HG02981 (cell line): ENCODE data around the gene RBM38.

Experiments used
- ATAC-seq: cut with Tn5 transposase; IDR thresholded peaks from one replicate; pipeline ENCODE4 v1.9.1; 2021; ENCODE audit warnings: mild to moderate bottlenecking, moderate library complexity; ENCODE audit not compliant: unreplicated experiment

Gene RBM38

DNA sequence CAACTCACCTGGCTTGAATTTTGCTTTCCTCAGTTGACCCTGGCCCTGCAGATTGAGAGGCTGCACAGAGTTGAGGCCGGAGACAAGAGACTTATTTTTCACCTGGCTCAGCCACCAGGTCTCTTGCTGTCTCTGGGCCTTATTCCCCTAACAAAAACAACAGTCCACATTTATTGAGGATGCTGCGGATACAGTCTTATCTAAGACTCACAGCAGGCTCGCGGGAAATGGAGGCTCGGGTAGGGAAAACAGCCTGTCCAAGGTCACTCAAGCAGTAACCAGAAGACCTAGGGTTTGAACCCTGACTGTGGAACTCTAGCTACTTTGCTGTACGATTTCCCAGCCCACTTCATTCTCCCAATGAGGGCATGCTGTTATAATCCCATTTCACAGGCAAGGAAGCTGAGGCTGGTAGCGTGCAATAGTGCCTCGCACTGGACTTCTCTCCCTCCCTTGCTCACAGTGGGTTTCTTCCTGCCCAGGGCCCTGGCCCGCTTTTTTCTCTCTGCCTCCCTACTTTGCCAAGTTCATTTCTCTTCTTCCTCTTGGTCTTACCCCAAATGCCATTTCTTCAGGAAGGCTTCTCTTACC is 57.7 kb downstream of the RBM38 start:
- no peak for ATAC-seq

DNA sequence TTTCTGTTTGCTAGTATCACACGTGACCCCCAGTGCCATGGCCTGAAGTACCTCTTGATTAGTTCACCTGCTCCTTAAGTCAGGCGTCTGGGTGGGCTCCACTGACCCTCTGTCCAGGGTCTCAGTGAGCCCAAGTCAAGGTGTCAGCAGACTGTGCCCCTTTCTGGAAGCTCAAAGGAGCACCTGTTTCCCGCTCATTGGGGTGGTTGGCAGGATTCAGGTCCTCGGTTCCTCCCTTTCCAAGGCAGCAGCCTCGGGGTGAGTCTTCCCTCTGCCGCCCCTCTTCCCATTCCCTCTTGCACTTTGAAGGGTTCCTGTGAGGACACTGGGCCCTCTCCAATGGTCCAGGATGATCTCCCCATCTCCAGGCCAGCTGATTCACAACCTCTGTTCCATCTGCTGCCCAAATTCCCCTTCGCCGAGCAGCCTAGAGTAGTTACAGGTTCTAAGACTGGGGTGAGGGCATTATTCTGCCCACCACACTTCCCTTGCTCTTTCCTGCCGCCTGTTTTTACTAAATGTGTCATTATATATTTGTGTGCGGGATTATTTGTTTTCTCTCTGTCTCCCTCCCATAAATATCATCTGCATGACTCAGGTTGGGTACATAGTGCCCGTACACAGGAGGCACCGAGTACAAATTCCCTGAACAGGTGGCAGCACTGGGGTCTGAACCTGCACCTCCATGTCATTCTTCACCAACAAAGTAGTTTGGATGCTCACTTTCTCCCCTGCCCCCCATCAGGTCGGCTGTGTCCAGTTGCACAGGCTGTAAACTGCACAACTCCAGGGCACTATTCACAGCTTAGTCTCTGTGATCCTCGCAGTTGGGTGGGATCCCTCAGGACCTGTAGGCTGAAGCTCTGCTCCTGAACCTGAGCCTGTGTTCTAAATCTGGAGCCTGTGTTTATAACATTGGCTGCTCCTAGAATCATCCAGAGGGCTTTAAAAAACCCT is 58.5 kb downstream of the RBM38 start:
- ATAC-seq, result no peak

DNA sequence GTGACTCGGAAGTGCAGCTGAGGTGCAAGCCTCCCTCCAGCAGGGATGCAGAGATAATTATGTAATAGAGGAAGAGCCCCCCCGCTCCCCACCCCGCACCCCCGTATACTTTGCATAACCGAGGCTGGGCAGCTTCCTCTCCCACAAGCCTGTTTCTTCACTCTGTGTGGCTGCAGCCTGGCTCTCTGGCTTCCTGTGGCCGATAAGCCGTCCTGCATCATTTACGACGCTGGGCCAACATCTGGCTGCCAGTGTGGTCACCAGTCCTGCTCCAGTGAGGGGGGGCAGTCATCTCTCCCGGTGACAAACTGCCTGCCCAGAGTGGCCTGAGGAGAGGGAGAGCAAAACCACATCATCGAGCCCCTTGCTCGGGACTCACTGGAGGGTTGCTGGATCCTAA is 59.2 kb downstream of the RBM38 start:
- peak; percentile 80 for ATAC-seq

DNA sequence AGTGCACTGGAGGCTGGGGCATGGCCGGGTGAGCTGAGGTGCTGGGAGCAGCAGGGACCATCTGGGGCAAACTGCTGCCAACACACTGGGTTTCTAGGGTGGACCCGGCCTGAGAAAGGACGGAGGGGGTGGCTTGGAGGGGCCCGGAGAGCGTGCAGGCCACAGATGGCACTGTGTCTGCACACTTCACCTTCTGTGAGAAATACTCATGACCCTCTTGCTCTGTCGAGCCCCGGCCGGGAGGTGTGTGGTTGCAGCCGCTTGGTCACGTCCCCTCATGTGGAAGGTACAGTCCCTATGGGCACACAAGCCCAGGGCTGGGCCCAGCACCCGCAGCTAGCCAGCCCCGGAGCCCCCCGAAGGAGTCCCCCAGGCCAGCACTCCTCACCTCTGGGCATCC is 59.7 kb downstream of the RBM38 start:
- ATAC-seq, result peak; percentile 21

DNA sequence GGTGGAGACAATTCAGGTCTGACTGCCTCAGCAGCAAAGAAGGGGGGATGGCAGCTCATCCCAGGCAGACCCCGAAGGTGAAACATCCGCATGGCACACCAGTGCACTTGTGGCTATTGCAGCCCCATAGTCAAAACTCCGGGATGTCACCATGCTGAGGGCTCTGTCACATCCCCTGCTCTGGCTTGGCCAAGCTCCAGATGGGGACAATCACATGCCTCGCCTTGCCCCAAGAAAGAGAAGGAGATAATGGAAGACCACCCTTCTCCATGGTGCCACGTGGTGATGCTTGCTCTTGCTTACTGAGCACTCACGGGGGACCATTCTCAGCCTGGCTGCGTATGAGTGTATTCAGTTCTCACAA is 60.2 kb downstream of the RBM38 start:
- no peak for ATAC-seq

DNA sequence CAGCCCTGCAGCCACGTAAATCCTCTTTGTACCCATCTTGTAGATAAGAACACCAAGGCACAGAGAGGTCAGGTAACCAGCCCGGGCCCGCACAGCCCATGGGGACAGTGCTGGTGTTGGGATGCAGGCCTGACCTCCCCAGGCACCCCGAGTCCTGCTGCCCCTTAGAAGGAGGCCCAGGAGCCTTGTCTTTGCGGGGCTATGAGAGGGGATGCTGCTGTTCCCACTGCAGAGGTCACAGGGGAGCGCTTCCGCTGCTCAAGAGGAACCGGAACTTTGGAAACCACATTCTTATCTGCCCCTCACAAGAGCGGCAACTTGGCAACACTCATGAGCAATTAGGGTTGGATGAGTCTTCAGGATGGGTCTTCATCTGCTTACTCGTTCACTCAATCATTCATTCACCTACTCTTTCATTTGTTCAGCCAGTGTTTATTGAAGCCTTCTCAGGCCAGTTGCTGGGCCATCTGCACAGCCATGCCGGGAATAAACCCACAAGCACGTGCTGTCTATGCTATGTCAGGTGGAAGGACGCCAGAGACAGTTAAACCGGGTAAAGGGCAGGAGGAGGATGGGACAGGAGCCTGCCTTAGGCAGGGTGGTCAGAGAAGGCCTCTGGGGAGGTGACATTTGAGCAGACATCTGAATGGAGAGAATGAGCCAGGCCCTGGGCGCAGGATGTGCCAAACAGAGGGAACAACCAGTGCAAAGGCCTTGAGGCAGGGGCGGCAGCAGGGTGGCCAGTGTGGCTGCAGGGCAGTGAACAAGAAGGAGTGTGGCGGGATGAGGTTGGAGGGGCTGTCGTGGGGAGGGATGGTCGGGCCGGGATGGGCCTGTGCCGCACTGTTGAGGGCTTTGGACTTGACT is 60.8 kb downstream of the RBM38 start:
- no peak for ATAC-seq

DNA sequence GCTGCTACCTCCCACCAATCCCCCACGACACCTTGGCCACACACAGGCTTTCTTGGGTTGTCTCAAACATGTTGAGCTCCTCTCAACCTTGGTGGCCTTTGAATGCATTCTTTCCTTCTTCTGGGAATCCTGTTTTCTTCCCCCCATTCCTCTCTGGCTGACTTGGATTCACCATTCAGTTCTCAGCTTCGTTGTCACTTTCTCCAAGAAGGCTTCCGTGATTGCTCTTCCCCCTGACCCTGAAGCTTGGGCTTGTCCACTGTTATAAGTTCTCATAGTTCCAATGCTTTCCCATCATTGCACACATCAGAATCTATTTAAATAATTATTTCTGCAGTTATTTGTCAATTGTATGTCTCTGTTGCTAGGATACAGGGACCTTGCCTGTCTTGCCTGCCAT is 64.2 kb downstream of the RBM38 start:
- no peak for ATAC-seq

DNA sequence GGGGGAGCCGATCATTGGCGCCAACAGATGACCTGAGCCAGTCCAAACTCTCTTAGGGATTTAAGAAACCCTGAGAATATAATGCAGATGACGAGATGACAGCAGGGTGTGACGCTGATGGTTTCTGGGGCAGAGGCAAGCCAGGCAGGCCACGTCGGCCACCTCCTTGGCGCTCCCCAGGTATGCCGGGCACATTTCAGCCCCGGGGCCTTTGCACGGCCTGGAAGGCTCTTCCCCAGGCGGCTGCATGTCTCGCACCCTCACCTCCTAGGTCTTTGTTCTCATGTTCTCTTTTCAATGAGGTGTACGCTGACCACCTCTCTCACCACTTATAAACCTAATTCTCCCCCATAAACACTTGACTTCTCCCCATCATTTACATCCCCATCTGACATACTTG is 64.9 kb downstream of the RBM38 start:
- ATAC-seq, result no peak

DNA sequence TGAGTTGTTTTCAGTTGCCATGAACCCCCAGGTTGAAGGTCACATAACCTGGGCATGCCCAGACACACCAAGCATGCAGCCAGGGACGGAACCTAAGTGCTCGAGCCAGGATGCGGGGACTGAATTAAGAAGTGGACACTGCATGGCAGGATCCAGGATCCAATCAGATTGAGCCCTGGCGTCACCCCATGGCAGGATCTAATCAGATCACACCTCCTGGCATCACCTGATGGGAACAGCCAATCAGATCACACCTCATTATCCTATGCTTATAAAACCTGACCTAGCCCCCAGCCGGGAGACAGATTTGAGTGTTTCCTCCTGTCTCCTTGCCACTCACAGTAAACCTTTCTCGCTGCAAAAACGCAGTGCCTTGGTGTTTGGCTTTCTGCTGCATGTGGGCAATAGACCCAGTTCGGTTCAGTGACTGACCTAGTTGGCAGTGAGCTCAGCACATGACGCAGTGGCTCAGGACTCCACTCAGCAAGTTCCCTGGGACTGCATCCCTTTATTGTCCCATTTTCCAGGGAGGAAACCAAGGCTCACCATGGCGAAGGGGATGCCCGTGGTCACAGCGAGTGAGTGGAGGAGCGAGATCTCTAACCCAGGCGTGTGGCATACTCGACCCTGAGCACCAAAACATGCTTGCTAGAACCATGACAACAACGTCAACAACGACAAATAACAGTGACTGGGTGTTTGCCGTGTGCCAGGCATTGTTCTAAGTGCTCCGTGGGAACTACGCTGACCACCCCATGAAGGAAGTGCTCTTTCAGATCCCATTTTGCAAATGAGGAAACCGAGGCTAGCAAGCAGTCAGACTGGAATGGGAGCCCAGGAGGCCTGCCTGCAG is 66.3 kb downstream of the RBM38 start:
- ATAC-seq, result no peak

DNA sequence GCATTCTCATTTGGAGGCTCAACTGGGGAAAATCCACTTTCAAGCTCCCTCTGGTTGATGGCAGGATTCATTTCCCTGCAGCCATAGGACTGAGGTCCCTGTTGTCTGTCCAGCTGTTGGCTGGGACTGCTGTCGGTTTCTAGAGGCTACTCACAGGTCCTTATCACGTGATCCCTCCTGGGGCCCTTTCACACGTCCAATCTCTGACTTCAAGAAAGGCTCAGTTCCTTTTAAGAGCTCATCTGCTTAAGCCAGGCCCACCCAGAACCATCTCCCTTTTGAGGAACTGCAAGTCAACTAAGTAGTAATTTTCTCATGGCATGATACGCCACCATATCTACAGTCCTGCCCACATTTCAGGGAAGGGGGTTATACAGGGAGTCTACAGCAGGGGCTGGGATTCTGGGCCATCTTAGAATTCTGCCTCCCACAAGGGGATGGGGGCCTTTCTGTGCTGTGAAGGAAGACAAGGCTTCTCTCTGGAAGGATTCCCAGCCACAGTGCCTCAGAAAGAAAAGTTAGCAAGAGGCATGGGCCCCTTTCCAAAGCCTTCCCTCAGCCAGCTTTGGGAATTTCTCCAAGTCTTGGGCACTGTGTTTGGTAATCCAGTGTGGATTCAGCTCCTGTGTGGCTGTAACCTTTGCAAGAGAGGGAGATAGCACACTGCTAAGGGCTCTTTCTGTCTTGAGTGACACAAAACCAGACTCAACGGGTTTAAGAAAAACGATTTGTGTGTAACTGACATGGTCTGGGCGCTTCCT is 67.4 kb downstream of the RBM38 start:
- no peak for ATAC-seq
